Epithelial cell of esophagus (primary cell): ENCODE measurements around the gene ITPR1.

Source experiments
- DNase-seq: peaks from one replicate; pipeline ENCODE4 v3.0.0; 2010; ENCODE audit warnings: low read depth
- H3K4me3 ChIP-seq: 2 replicates; pipeline ENCODE4 v1.5.1; 2011; ENCODE audit warnings: mild to moderate bottlenecking, low read length, control low read depth
- TF ChIP-seq, protein P1 (sequence below): IDR thresholded peaks from 2 replicates; pipeline ENCODE4 v1.5.1; 2011; ENCODE audit warnings: low read depth, mild to moderate bottlenecking, low read length, control low read depth, inconsistent platforms; ENCODE audit not compliant: insufficient read depth; ENCODE audit errors: missing control alignments

Gene ITPR1

DNA sequence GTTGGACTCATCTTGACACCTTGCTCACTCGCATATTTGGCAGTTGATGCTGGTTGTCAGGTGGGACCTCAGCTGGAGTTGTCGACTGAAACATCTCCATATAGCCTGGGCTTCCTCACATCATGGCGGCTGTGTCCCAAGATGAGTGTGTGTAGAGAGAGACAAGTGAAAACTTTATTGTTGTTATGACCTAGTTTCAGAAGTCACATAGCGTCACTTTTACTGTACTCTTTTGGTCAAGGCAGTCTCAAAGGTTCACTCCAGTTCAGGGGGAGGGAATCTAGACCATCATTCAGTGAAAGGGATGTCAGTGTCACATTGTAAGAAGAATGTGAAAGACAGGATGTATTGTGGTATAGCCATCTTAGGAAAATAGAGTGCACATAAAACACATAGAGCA lies 214.2 kb downstream of the ITPR1 start:
- no peak overlapping the region for H3K4me3 ChIP-seq
- DNase-seq = no peak
- TF ChIP-seq, protein P1, sequence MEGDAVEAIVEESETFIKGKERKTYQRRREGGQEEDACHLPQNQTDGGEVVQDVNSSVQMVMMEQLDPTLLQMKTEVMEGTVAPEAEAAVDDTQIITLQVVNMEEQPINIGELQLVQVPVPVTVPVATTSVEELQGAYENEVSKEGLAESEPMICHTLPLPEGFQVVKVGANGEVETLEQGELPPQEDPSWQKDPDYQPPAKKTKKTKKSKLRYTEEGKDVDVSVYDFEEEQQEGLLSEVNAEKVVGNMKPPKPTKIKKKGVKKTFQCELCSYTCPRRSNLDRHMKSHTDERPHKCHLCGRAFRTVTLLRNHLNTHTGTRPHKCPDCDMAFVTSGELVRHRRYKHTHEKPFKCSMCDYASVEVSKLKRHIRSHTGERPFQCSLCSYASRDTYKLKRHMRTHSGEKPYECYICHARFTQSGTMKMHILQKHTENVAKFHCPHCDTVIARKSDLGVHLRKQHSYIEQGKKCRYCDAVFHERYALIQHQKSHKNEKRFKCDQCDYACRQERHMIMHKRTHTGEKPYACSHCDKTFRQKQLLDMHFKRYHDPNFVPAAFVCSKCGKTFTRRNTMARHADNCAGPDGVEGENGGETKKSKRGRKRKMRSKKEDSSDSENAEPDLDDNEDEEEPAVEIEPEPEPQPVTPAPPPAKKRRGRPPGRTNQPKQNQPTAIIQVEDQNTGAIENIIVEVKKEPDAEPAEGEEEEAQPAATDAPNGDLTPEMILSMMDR = no peak

DNA sequence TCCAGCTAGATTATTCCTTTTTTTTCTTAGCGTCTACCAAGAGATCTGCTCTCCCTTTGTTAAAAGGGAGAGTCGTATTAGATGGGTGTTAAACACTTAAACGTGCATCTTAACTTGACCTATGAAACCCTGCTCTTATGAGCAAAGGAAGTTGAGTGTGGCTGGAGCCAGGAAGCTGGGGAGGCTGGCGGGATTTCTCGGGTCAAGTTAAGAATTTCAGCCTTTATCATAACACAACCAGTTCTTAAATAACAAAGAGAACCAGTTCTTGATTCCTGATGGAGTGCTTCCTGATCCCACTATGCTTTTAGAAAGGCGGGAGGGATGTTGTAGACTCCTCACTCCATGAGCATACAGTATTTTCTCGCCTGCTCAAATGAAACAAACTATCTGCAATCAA lies 215.1 kb downstream of the ITPR1 start:
- TF ChIP-seq, protein P1 = no peak
- no peak for DNase-seq
- no peak overlapping the region for H3K4me3 ChIP-seq

GRCh38 chr3:4709341-4709740 lies 216.2 kb downstream of the ITPR1 start:
- peak; percentile 83 for DNase-seq
- TF ChIP-seq, protein P1 = no peak
- H3K4me3 ChIP-seq = no peak overlapping the region

GRCh38 chr3:4710191-4710590 lies 217.0 kb downstream of the ITPR1 start:
- TF ChIP-seq, protein P1 = no peak
- no peak for DNase-seq
- no peak overlapping the region for H3K4me3 ChIP-seq

DNA sequence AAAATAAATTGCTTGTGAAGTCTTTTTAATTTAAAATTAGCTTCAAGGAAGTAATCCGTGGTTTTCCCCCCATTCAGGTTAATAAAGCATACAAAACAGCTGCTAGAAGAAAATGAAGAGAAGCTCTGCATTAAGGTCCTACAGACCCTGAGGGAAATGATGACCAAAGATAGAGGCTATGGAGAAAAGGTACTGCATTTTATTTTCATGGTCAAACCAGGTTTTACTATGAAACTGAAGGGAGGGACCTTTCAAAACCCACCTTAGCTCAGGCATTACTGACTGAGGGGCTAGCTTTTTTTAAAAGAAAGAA lies 218.5 kb downstream of the ITPR1 start:
- H3K4me3 ChIP-seq = no peak overlapping the region
- TF ChIP-seq, protein P1 = no peak
- DNase-seq = no peak

- TF ChIP-seq, protein P1 = no peak
- no peak overlapping the region for H3K4me3 ChIP-seq
- peak; percentile 99 for DNase-seq
Observed at GRCh38 chr3:4712109-4712508, 219.0 kb downstream of the ITPR1 start.

GRCh38 chr3:4714045-4714444 lies 220.9 kb downstream of the ITPR1 start:
- TF ChIP-seq, protein P1 = no peak
- no peak for DNase-seq
- H3K4me3 ChIP-seq = no peak overlapping the region
